Fibroblast of the conjunctiva (primary cell): ENCODE results near the gene SKI.

Experiments used
- DNase-seq: peaks from one replicate; pipeline ENCODE4 v3.0.0-alpha.2; 2010; ENCODE audit warnings: low read depth

Gene SKI

DNA sequence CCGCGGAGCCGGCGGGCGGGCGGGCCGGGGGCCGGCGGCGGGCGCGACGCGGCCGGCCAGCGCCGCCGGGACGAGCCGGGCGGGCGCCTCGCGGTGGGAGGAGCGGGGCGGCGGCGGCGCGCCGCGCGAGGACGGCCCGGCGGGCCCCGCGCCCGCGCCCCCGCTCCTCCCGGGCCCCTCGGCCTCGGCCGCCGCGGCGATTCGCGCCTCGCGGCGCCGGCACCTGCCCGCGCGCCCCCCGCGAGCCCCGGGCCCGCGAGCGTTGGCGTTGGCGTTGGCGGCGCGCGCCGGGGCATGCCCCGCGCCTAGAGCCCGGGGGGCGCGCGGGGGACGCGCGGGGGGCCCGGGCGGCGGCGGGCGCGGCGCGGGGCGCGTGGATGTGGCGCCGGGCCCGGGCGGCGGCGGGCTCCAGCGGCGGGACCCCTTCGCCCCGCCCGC lies at the start of gene SKI:
TSS of gene SKI (plus strand) at position 163 of the 438 bp plus-strand sequence. CDS start 448 bp downstream, outside the sequence.
- no peak for DNase-seq

DNA sequence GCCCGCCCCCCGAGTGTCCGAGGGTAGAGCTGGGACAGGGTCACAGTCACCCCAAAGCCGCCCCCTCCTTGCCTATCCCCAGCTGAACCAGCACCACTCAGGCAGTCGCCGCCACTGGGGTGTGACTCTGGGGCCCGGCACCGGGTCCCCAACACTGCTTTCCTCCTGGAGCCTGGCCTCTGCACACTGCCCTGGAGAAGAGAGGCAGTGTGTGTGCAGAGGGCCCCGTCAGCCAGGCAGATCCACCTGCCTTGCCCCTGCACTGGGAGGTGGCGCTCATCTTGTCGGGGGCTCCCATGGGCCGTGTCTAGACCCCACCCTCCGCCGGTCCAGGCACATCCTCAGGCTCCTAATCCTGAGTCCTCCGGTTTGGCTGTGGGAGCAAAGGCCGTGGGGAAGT lies 49.2 kb upstream of the SKI start:
- DNase-seq: no peak

DNA sequence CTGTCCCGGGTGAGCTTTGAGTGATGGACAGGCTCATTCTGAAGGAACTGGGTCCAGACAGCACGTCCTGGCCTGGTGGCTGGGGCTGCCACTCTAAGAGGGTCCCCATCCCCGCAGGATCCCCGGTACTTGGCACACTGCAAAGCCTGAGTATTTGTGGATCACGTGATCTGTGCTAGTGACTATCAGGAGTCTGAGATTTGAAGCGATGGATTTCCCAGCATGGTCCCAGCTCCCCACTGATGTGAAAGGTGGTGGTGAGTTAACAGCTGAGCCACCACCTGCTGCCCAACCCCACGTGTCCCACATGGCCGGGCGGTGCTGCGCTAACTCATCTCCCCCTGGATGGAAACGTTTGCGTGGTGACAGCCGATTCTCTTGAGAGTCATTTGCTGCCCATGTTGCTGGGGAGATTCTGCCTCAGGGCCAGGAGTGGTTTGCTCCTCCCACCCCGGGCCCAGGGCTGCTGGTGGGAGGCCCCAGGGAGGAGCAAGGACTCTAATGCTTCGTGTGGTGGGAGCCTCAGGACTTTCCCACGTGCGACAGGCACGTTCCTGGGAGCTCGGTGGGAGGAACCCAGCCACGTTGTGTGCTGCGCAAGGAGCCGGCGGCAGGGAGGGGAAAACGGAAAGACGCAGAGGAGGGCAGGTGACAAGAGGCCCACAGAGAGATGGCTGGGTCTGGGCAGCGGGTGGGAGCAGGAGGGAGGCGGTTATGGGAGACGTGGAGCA lies 48.7 kb upstream of the SKI start:
- DNase-seq: no peak

DNA sequence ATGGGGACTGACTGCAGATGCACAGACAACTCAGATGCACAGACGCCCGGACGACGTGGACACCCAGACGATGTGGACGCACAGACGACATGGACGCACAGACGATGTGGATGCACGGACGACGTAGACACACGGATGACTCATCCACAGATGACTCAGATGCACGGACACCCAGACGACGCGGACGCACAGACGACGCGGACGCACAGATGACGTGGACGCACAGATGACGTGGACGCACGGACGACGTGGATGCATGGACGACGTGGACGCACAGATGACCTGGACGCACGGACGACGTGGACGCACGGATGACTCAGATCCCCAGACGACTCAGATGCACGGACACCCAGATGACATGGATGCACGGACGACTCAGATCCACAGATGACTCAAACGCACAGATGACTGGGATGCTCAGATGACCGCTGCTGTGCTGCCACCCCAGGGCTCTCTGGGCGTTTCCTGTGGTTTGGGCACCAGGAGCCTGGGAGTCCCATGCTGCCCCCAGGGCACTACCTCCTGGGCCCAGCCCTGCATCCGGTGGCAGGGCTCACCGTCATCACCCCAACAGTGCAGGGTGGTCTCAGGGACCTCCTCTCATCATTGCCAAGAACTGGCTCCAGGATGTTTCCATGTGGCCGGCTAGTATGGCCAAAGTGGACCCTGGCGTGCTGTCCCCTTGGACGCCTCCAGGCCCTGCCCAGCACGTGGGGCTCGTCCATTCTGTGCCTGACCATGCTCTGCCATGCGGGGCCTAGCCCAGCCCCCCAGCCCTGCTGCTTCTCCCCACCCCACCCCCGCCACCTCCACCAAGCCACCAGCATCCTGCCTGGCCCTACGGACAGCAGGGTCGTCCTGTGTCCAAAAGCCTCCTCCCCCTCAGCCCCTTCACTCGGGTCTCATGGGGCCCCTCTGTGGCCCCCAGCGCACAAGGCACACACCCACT lies 47.5 kb upstream of the SKI start:
- DNase-seq: no peak

DNA sequence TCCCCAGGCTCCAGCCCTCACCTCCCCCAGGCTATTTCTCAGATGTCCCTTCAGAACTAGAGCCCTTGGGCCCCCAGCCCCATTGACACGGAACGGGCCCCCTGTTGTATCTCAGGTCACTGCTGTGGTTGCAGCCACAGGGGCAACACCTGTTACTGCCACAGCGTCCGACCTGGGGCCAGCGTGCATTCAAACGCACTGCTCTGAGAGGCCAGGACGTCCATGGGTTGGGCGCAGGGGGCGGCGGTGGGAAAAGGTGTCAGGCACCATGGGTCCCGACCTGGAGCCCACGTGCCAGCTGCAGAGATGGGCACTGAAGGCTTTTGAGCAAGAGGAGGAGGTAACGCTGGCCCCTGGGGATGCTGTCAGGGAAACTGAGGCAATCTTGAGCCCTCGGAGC lies 46.8 kb upstream of the SKI start:
- no peak for DNase-seq

DNA sequence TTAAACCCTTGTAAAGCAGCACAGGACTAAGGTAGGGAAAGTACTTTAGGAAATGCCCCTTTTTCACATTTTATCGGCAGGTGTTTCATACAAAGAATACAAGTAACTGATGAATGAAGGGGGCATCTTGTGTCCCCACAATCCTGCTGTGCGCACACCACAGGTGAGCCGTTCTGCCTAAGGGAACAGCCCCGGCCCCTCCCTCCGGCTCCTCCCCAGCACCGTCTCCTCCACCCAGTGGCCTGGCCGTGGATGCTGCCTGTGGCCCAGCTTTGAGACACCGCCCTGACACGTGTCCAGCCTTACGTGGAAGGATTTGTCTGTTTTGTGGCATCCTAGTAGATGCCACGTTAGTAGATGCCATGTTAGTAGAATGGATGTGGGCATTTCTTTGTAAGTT lies 46.4 kb upstream of the SKI start:
- DNase-seq: no peak

DNA sequence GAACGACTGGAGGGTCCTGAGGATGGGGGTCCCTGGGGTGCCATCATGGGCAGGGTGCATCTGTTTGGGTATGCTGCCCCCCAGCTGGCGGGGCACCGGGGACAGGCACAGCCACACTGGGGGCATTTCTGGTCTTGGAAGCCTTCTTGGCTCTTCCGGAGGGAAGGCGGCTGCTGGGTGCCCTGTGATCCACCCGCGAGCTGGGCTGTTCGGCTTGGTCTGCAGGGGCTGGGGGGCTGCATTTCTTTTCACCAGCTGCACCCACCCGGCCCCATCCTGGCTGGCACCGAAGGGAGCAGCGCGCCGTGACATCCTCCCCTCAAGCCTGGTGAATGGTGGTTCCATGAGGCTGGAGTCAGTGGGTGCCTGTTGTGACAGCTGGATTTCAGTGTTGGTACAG lies 45.7 kb upstream of the SKI start:
- DNase-seq: no peak

DNA sequence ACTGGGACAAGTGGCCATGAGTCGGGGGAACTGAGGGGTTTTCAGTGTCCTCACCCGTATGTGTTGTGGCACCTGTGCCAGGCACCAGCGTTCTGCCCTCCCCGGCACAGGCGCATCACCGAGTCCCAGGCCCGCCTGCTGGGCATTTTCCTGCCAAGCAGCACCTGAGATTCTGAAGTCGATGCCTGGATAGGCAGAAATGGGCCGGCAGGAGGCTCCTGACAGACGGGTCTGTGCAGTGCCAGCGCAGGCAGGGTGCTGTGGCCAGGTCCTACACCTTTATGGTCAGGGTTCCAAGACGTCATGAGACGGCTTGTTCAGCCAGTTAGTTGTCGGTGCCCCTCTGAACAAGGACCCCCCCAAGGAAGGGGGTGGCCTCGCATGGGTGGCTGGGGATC lies 44.2 kb upstream of the SKI start:
- DNase-seq: no peak

DNA sequence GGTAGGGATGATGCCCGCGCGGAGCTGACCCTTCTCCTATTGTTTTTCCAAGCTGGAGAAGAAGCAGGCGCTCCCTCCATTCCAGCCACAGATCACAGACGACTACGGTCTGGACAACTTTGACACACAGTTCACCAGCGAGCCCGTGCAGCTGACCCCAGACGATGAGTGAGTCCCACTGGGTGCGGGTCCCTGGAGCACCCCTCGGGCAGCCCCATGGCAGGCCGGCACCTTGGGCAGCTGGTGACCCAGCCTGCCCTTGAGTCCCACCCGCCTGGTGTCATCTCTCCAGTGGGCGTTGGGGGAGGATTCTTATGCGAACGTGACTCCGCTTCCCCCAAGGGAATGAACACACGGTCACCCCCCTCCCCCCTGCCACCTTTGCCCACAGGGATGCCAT lies 43.6 kb upstream of the SKI start:
- no peak for DNase-seq

DNA sequence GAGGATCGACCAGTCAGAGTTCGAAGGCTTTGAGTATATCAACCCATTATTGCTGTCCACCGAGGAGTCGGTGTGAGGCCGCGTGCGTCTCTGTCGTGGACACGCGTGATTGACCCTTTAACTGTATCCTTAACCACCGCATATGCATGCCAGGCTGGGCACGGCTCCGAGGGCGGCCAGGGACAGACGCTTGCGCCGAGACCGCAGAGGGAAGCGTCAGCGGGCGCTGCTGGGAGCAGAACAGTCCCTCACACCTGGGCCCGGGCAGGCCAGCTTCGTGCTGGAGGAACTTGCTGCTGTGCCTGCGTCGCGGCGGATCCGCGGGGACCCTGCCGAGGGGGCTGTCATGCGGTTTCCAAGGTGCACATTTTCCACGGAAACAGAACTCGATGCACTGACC lies 43.2 kb upstream of the SKI start:
- DNase-seq: no peak

DNA sequence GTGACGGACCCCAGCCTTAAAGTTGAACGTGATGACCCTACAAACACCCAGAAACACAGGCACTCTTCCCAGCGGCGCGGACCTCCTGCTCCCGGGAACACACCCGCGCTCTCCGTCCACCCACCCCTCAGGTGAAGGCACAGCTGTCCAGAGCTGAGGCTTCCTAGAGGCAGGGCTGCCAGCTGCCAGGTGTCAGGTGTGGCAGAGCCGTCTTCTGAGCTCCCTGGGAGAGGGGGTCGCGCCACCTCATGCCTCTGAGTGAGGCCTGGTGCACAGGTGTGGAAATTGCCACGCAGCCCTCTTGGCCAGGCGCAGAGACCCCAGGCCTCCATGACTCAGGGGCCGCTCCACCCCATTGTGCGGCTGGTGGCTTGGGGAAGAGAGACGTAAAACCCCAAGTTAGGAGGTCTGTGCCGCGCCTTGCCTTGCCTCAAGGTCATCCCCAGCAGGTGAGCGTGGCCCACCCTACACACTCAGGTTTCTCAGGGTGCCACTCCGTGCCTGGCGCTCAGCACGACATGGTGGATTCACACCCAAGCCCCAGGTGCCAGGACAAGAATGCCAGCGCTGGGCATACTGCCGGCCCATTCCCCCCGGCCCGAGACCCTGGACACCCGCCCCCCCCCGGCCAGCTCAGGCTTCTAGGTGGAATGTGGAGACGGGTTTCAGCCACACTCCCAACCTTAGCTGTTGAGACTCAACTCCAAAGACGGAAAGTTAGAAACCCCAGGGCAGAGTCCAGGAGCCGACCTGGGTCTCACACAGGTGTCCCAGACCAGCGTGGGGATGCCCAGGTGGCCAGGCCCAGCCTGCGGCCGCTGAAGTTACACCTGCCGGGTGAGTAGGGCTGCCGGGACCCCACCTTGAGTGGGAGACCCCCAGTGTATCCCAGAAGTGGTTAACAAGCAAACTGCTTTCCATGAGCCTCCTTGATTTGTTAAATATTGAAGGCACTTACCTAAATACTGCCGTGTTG lies 42.0 kb upstream of the SKI start:
- DNase-seq: no peak

DNA sequence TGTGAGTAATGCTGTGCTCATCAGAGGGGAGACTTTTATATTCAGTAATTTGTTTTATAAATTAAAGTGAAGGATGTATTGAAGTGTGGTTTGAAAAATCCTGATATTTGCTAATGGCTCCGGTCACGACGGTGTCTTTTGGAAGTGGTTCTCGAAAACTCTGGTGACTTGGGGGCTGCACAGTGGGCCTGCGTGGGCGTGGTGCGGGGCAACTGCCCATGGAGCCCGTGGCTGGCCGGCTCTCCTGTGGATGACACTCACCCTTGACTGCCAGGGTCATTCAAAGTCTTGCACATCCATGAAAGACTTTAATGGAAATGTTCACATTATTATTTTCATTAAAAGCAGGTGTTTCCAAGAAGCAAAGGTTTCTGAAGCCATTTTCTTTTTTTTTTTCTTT lies 41.2 kb upstream of the SKI start:
- DNase-seq: no peak

DNA sequence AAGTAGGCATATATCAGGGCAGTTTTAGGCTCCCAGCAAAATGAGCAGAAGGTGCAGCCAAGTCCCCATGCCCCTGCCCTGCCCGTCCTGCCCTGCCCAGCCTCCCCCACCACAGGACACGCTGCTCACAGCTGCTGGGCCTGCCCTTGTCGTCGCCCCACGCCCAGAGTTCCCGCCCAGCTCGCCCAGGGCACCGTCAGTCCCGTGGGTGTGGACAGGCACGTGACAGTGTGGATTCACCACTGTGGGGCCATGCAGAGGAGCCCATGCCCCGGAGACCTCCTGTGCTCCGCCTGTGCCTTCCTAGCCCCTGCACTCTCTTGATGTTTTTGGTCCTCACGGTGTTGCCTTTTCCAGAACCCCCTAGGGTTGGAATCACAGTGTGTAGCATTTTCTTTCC lies 40.5 kb upstream of the SKI start:
- no peak for DNase-seq

DNA sequence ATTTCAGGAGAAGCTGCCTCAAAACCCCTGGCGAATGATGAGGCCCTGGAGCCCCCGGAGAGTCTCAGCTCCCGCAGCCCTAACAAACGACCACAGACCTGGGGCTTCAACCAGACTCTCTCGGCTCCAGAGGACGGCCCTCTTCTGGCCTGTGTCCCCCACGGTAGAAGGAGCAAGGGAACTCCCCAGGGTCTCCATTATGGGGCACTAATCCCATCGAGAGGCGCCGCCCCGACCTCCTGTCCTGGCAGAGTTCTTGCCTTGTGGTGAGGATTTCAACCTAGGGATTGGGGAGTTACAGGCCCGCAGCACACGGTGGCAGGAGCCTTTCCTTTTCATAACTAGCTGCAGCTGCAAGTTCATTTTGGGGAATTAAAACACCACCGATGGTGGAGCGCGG lies 39.8 kb upstream of the SKI start:
- no peak for DNase-seq

DNA sequence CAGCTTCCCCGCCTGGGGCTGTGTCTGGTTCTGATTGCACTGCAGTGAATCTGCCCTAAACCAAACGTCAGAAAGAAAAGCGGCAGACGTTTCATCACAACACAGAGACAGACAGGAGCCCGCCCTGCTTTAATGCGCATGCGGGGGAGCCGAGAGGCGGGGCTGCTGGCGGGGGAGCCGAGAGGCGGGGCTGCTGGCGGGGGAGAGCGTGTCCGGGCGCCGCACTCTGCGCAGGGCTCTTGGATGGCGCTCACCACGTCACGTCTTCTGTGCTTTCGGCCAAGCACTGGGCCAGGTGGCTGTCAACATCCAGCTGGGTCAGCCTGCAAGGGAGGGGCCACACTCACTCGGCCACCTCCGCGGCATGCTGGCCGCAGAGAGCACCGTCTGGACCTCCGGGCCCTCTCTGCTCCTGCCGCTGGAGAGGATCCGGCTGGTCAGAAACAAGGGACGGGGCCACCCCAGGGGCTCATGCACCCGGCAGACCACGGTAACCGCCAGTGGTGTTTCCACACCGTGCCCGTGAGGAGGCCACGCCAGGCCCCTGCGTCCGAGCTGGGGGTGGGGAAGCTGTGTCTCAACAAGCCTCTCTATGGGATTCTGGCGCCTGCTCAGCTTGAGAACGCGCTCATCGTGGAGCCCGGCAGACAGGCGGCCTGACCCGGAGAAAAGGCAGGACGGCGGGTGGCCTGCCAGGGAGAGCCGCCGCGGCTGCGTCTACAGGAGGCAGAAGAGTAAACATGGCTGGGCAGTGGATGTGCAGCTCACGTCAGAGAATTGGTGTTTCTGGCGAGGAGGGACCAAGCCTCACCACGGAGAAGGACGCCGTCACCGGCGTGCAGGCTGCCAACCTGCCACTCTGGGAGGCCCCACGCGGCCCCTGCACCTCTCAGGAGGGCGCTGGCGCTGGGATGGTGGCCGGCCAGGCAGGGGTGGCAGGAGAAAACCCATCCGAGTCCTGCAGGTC lies 38.4 kb upstream of the SKI start:
- peak; percentile 90 for DNase-seq

DNA sequence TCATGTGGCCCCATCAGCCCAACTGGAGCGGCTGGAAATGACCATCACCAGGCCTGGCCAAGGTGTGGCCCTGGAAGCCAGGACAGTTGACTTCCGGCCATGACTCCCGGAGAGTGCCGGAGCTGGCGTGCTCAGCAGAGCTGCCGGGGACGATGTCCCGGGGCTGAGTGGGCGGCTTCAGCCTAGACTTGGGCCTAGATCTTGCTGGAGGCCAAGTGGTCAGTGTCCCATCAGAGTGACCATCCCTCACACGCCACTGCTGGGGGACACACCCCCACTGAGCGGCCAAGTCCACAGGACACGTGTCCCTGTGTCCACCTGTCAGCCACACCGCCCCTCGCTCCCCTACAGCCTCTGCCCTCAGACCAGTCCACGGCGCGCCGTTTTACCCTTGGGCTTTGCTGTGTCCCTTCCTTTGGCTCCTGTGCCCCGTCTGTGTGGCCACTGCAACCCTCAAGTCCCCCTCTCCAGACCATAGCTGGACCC lies 37.6 kb upstream of the SKI start:
- no peak for DNase-seq

DNA sequence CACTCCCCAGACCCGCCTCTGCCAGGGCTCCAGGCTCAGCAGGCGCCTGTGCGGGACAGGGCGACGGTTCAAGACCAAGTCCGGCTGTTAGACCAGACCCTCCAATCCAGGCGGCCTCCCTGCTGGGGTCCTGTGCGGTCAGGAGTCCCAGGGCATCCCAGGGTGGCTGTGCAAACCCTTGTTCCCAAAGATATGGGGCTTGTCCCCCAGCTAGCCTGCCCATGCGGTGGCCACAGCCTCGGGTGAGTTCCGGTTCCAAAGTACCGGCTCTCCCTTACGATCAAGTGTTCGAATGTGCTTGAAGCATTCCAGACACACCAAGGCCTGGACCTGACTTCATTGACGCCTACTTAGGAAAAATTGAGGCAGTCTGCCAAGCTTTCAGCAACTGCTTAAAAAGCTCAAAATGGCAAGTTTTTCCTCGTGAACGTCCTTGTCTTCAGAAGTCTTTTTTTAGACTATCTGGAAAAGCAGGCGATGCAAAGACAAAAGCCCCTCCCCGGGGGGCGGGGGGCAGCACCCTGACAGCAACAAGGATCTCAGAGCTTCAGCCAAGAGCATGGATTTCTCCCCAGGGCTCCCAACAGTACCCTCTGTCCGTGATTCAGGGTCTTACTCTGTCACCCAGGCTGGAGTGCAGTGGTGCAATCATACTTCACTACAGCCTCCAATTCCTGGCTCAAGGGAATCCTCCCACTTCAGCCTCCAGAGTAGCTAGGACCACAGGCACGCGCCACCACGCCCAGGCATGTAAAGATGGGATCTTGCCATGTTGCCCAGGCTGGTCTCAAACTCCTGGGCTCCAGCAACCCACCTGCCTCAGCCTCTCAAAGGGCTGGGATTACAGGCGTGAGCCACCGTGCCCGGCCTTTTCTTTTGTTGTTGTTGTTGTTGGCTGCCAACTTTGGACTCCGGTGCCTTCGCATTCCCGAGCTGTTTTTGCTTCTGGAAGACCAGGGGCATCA lies 35.8 kb upstream of the SKI start:
- DNase-seq: no peak

DNA sequence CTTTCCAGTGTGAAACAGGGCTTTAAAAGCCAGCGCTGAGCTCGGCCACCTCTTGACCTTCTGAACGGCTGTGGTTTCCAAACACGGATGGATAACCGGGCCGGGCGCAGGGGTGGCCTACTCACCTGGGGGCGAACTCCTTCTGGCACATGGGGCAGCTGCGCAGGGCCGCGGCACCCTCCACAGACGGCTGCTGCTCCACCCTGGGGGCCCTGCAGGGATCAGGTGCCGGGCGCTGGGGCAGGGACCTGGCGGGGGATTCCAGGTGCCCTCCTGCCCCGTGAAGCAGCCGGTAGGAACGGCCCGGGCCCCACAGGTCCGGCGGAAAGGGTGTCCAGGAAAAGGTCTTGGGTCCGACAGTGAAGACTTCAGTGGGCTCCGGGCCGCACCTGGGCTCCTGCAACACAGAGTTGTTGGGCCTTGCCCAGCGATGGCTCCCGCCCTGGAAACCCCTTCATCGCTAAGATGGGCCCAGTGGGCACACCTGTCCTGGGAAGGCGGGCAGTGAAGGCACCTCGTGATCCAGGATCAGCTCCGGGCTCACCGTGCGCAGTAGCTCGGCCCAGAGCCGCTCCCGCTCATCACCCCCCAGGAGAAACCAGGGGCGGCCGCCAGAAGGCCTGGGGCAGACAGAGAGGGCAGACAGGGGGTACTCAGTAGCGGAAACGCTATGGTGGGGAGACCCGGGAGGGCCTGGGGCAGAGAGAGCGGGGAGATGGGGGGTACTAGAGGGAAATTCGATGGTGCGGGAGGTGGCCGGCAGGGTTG lies 34.4 kb upstream of the SKI start:
- DNase-seq: no peak
